K562 (cell line): ENCODE data around the gene AP1G1. TPM values are rescaled to one million over a fixed set of nuclear protein-coding genes. Genes with fewer than 3 reads are reported as not detected.

Source experiments
- ATF1 ChIP-seq, 2 experiments: fragments of 450-650 bp in 1 of 2; IDR thresholded peaks; 2 replicates each; pipeline ENCODE4 v1.6.1; 2016; ENCODE audit warnings: missing compliant biosample characterization in 1 of 2, missing genetic modification characterization in 1 of 2
- CREB3L1 ChIP-seq: fragments of 450-650 bp; IDR thresholded peaks from 2 replicates; pipeline ENCODE4 v1.6.1; 2014; ENCODE audit warnings: low read depth, mild to moderate bottlenecking, moderate library complexity, borderline replicate concordance
- DDX20 ChIP-seq: fragments of 450-650 bp; IDR thresholded peaks from 2 replicates; pipeline ENCODE4 v1.6.1; 2016; ENCODE audit warnings: missing genetic modification characterization, low read depth, mild to moderate bottlenecking, missing compliant biosample characterization, moderate library complexity
- DMBX1 ChIP-seq: fragments of 250-450 bp; sonication (Bioruptor Pico); IDR thresholded peaks from 2 replicates; pipeline ENCODE4 v1.8.0; 2022; ENCODE audit warnings: inconsistent platforms, mild to moderate bottlenecking, moderate library complexity, borderline replicate concordance
- GABPA ChIP-seq: fragments of 200-800 bp; sonication (Bioruptor generic); conservative IDR thresholded peaks from 2 replicates; pipeline ENCODE4 v1.6.1; 2016; ENCODE audit warnings: low read depth, missing genetic modification characterization, missing compliant biosample characterization
- MAZ ChIP-seq, 2 experiments: fragments of 450-650 bp in 1 of 2; sonication (generic) in 1 of 2; formaldehyde crosslinking; IDR thresholded peaks in 1 of 2; conservative IDR thresholded peaks in 1 of 2; 2 replicates each; pipeline versions ENCODE4 v1.4.0 to v1.5.0; 2020; ENCODE audit warnings: mild to moderate bottlenecking in 1 of 2, missing genetic modification reagents in 1 of 2
- MGA ChIP-seq: fragments of 450-650 bp; IDR thresholded peaks from 2 replicates; pipeline ENCODE4 v1.6.1; 2016; ENCODE audit warnings: mild to moderate bottlenecking, moderate library complexity
- POLR3G ChIP-seq: IDR thresholded peaks from 2 replicates; pipeline ENCODE4 v1.6.1; 2011; ENCODE audit not compliant: insufficient read length, insufficient replicate concordance; ENCODE audit errors: extremely low read depth
- RBM14 ChIP-seq: fragments of 200-400 bp; formaldehyde crosslinking; IDR thresholded peaks from 2 replicates; pipeline ENCODE4 v1.6.1; 2018; ENCODE audit warnings: low read depth, mild to moderate bottlenecking, low read length, moderate library complexity, borderline replicate concordance; ENCODE audit not compliant: insufficient read depth
- SIN3B ChIP-seq: fragments of 450-650 bp; IDR thresholded peaks from 2 replicates; pipeline ENCODE4 v1.6.1; 2017; ENCODE audit warnings: low read depth, mild to moderate bottlenecking, moderate library complexity
- SMAD3 ChIP-seq: fragments of 450-650 bp; formaldehyde crosslinking; conservative IDR thresholded peaks from 2 replicates; pipeline ENCODE4 v1.4.0; 2020; ENCODE audit warnings: mild to moderate bottlenecking
- STAT5A ChIP-seq: IDR thresholded peaks from 2 replicates; pipeline ENCODE4 v1.6.1; 2012; ENCODE audit warnings: low read length, inconsistent platforms, borderline replicate concordance
- ZBED1 ChIP-seq: IDR thresholded peaks from 2 replicates; pipeline ENCODE4 v1.6.1; 2014
- ZNF507 ChIP-seq: conservative IDR thresholded peaks from 2 replicates; pipeline ENCODE4 v1.6.1; 2017; ENCODE audit warnings: missing genetic modification characterization, missing compliant biosample characterization
- polyA plus RNA-seq, 8 experiments: library from polyadenylated mRNA; depleted of rRNA in 4 of 8; stranded (reverse) in 5 of 8; unstranded in 3 of 8; fragments of >200 nt; fragmentation: Nextera tagmentation in 2 of 8; fragmentation: Illumina TruSeq in 1 of 8; extraction: Ambion mirVana in 2 of 8; extraction: Trizol in 1 of 8; gene quantifications; 2 replicates each; pipeline versions ENCODE4 v1.2.1 to v1.2.3, GENCODE V29; 2011 to 2014; ENCODE audit warnings: inconsistent platforms in 1 of 8, missing spikeins in 1 of 8
- total RNA-seq, 7 experiments: library from RNA; depleted of rRNA in 6 of 7; stranded (reverse); fragments of >200 nt in 6 of 7; fragmentation: Illumina TruSeq in 2 of 7; extraction: Trizol in 2 of 7; gene quantifications; 2 replicates each; pipeline versions ENCODE4 v1.2.1 to v1.2.3, GENCODE V29; 2011 to 2021; ENCODE audit warnings: low replicate concordance in 1 of 7

Gene AP1G1
- total and polyA plus RNA-seq, 9 of the 15 experiments (the other 6 are each of a cell fraction or from before 2014, with no cell fraction given), result 7.0 to 59.2 (median 42.0) TPM

GRCh38 chr16:71845639-71846430 lies 37.2 kb upstream of the AP1G1 start, which contains the start of gene ATXN1L (continued):
- TF ChIP-seq MGA, result peak; percentile 13; the same call in 1 of the 2 replicates
- peak; percentile 75 for TF ChIP-seq GABPA (tag)
- no peak for TF ChIP-seq DDX20 (tag)
- peak; percentile 90 for TF ChIP-seq SIN3B
- TF ChIP-seq STAT5A, result no peak
- 0 out of 2 replicates have a peak, but pooled peaks have one; percentile 67 for TF ChIP-seq RBM14
- peak; percentile 68; the same call in 1 of the 2 replicates for TF ChIP-seq DMBX1 (CRISPR knock-in tag)
- no peak for TF ChIP-seq ZNF507 (tag)
- peak; percentile 46; the same call in 1 of the 2 replicates for TF ChIP-seq ZBED1
- TF ChIP-seq CREB3L1, result 0 out of 2 replicates have a peak, but pooled peaks have one; percentile 26
- no peak for TF ChIP-seq POLR3G
- peak; percentile 98 for TF ChIP-seq ATF1 (CRISPR knock-in tag; IDR thresholded peaks at IDR 0.05)
- TF ChIP-seq ATF1 (tag; IDR thresholded peaks at IDR 0.05), result peak; percentile 99
- no peak for TF ChIP-seq SMAD3 (CRISPR knock-in tag)
- TF ChIP-seq MAZ (CRISPR knock-in tag; conservative IDR thresholded peaks at IDR 0.05 in 1 of 2, IDR thresholded peaks at IDR 0.05 in 1 of 2), result peak; percentile 97 to 99
